LNCaP clone FGC (cell line): ENCODE results near the gene ANKRD50.

Experiments
- DNase-seq: peaks from one replicate; pipeline ENCODE4 v3.0.0-alpha.2; 2011; ENCODE audit warnings: low read depth
- H3K4me3 ChIP-seq: 2 replicates; pipeline ENCODE4 v1.5.1; 2011; ENCODE audit warnings: mild to moderate bottlenecking, low read depth, low read length, control low read depth
- CTCF ChIP-seq: IDR thresholded peaks from 2 replicates; pipeline ENCODE4 v1.5.1; 2012; ENCODE audit warnings: mild to moderate bottlenecking; ENCODE audit not compliant: control insufficient read depth, insufficient read depth; ENCODE audit errors: extremely low read depth

ANKRD50 gene

GRCh38 chr4:124745985-124746801 lies 33.7 kb upstream of the ANKRD50 start:
- DNase-seq = no peak
- no peak overlapping the region for H3K4me3 ChIP-seq
- no peak for TF ChIP-seq CTCF

- H3K4me3 ChIP-seq = no peak overlapping the region
- no peak for TF ChIP-seq CTCF
- no peak for DNase-seq
Observed at GRCh38 chr4:124743711-124744110, 31.2 kb upstream of the ANKRD50 start.

- H3K4me3 ChIP-seq = no peak overlapping the region
- TF ChIP-seq CTCF = no peak
- no peak for DNase-seq
Observed at GRCh38 chr4:124740501-124740900, 28.0 kb upstream of the ANKRD50 start.

GRCh38 chr4:124738994-124739393 lies 26.5 kb upstream of the ANKRD50 start:
- no peak overlapping the region for H3K4me3 ChIP-seq
- DNase-seq = no peak
- no peak for TF ChIP-seq CTCF

GRCh38 chr4:124737619-124738018 lies 25.1 kb upstream of the ANKRD50 start:
- no peak overlapping the region for H3K4me3 ChIP-seq
- TF ChIP-seq CTCF = no peak
- no peak for DNase-seq

GRCh38 chr4:124736526-124736925 lies 24.0 kb upstream of the ANKRD50 start:
- TF ChIP-seq CTCF = no peak
- DNase-seq = no peak

More at GRCh38 chr4:124736526-124736925, 24.0 kb upstream of the ANKRD50 start:
- H3K4me3 ChIP-seq = no peak overlapping the region
